Heart left ventricle (tissue), 16 donors: ENCODE measurements around the gene PLA2G4A. TPM values are rescaled to one million over a fixed set of nuclear protein-coding genes. Genes with fewer than 3 reads are reported as not detected.

Experiments
- ATAC-seq, 4 donors: fragments of 200-7000 bp; cut with Tn5 transposase; one replicate each; pipeline ENCODE4 v1.9.1; 2020 to 2022; ENCODE audit warnings: moderate library complexity in 4 of 4, mild to moderate bottlenecking in 3 of 4, moderate number of reproducible peaks in 1 of 4
- DNase-seq, 5 donors: peaks; one replicate each; pipeline ENCODE4 v3.0.0-alpha.2; 2020
- H3K27ac ChIP-seq, 12 donors: fragments of 200-600 bp; sonication (generic) in 4 of 12; one replicate each; pipeline versions ENCODE4 v1.5.0 to v1.8.0; 2016 to 2022; ENCODE audit warnings: mild to moderate bottlenecking in 2 of 12
- H3K27me3 ChIP-seq, 9 donors: fragments of 200-600 bp; sonication (generic) in 2 of 9; one replicate each; pipeline versions ENCODE4 v1.5.1 to v1.8.0; 2016 to 2022; ENCODE audit warnings: mild to moderate bottlenecking in 3 of 9
- H3K36me3 ChIP-seq, 9 donors: fragments of 200-600 bp; sonication (generic) in 2 of 9; one replicate each; pipeline versions ENCODE4 v1.5.0 to v1.8.0; 2018 to 2022; ENCODE audit warnings: mild to moderate bottlenecking in 2 of 9
- H3K4me1 ChIP-seq, 12 donors: fragments of 200-600 bp; sonication (generic) in 4 of 12; one replicate each; pipeline versions ENCODE4 v1.5.0 to v1.8.0; 2016 to 2022; ENCODE audit warnings: mild to moderate bottlenecking in 3 of 12
- H3K4me3 ChIP-seq, 12 donors: fragments of 200-600 bp; sonication (generic) in 4 of 12; one replicate each; pipeline versions ENCODE4 v1.5.0 to v1.8.0; 2017 to 2022; ENCODE audit warnings: mild to moderate bottlenecking in 9 of 12, moderate library complexity in 4 of 12
- H3K9me3 ChIP-seq, 12 donors: fragments of 200-600 bp; sonication (generic) in 4 of 12; one replicate each; pipeline versions ENCODE4 v1.5.0 to v1.8.0; 2016 to 2022; ENCODE audit warnings: mild to moderate bottlenecking in 1 of 12
- CTCF ChIP-seq, 12 donors: fragments of 200-600 bp; sonication (generic) in 4 of 12; IDR thresholded peaks; one replicate each; pipeline versions ENCODE4 v1.5.0 to v1.8.0; 2018 to 2022; ENCODE audit warnings: antibody characterized with exemption in 12 of 12, mild to moderate bottlenecking in 5 of 12
- POLR2A ChIP-seq, 2 donors: fragments of 450-650 bp; IDR thresholded peaks; one replicate each; pipeline ENCODE4 v1.6.1; 2017; ENCODE audit warnings: antibody characterized with exemption in 2 of 2, mild to moderate bottlenecking in 2 of 2, moderate library complexity in 2 of 2
- WGBS, 4 donors: extraction: QIAGEN DNeasy Blood & Tissue Kit in 2 of 4; methylation state at CpG; one replicate each; pipeline versions ENCODE4 v1.1.5 to v1.1.7; 2013 to 2018; 5-methylcytosine and 5-hydroxymethylcytosine counted together
- intact Hi-C, 10 donors: fragments of 100-400 bp; cut with DNase I; formaldehyde crosslinking; loops; one replicate each; pipeline versions ENCODE4 v1.11.1 to v1.14.2; 2022
- polyA plus RNA-seq, 2 donors: library from polyadenylated mRNA; stranded (reverse); fragments of 200-250 nt; gene quantifications; one replicate each; pipeline ENCODE4 v1.2.3, GENCODE V29; 2013
- total RNA-seq, 9 donors: library from RNA; depleted of rRNA in 2 of 9; stranded (reverse); fragments of >200 nt in 2 of 9; fragmentation: NEBNext Ultra II Directional in 3 of 9; extraction: Animal tissue kit (Norgen Biotek cat#: 25700) in 3 of 9; gene quantifications; one replicate each; pipeline versions ENCODE4 v1.1.0 to v1.2.4, GENCODE V29; 2016 to 2023
- donor health status: ischemic (EF 13 %, LVEDD 7.1; RV severe dilation, severe dysfunction).
- donor health status: healthy with polysubstance abuse.
- donor health status: DM: no; HTN: yes; CAD: no.
- donor health status: DM: no; HTN: no; CAD: no.
- donor health status: ischemic (EF 25% LVEDD 6.9; RV normal size, moderate dysfunction).
- donor health status: ischemic (EF 25% LVEDD 5.7; RV mildly dilated, moderate dysfunction).
- donor health status: healthy.
- donor health status: DM: yes; HTN: yes; CAD: no.
- donor health status: ischemic (EF 35%, LVEDD 5.7; RV mildly dilated, moderate dysfunction).
- donor health status: nonischemic (EF 11% LVEDD 7.7; RV severe dilation, severe dysfunction).
- donor health status: DM: yes; HTN: yes; CAD: no.
- donor health status: PGD.
- donor health status: ischemic (EF 29% LVEDD 5.4; RV normal size, mild dysfunction).
- donor health status: nonischemic (EF 23%, LVEDD 6.1; RV moderate dilation, normal function).

The PLA2G4A gene
- total and polyA plus RNA-seq, 11 donors, result 0.91 to 5.8 (median 1.8) TPM

- intact Hi-C loops, result no loop called here
- Histone ChIP-seq H3K4me1 (peaks cover 0 to 23% (median 0%) of the 10 kb centered on the region in 12 donors), H3K27me3 (no peaks in the 10 kb centered on the region), H3K36me3 (peaks cover 0 to 5% (median 0%) of the 10 kb centered on the region in 9 donors), H3K4me3 (no peak overlapping the region), H3K27ac (no peak overlapping the region), H3K9me3 (no peaks in the 10 kb centered on the region)
- no peak for ATAC-seq
- WGBS, 4 donors, result 70 to 85% (median 83%) methylated on average over 7 of the region's 7 CpGs
- TF ChIP-seq POLR2A (IDR thresholded peaks at IDR 0.05) (no peak), CTCF (IDR thresholded peaks at IDR 0.05) (no peak)
- no peak for DNase-seq
These were observed 74.8 kb downstream of the PLA2G4A start for GRCh38 chr1:186903374-186904136.

GRCh38 chr1:186904361-186904760 lies 75.6 kb downstream of the PLA2G4A start:
- no peaks in the 10 kb centered on the region for H3K27me3 ChIP-seq
- peaks cover 0 to 5% (median 0%) of the 10 kb centered on the region in 9 donors for H3K36me3 ChIP-seq
- H3K27ac ChIP-seq, result no peak overlapping the region
- peaks cover 0 to 23% (median 0%) of the 10 kb centered on the region in 12 donors for H3K4me1 ChIP-seq
- DNase-seq (no peak), ATAC-seq (no peak)
- 52 to 64% (median 58%) methylated on average over 3 of the region's 3 CpGs for WGBS, 4 donors
- no peak overlapping the region for H3K4me3 ChIP-seq
- no peaks in the 10 kb centered on the region for H3K9me3 ChIP-seq
- intact Hi-C loops, result no loop called here
- TF ChIP-seq CTCF (IDR thresholded peaks at IDR 0.05) (no peak), POLR2A (IDR thresholded peaks at IDR 0.05) (no peak)

- 56 to 73% (median 66%) methylated on average over 1 of the region's 1 CpG for WGBS, 4 donors
- Histone ChIP-seq H3K4me3 (no peak overlapping the region), H3K36me3 (peaks cover 0 to 5% (median 0%) of the 10 kb centered on the region in 9 donors), H3K27me3 (no peaks in the 10 kb centered on the region), H3K4me1 (peaks cover 0 to 13% (median 0%) of the 10 kb centered on the region in 12 donors), H3K9me3 (no peaks in the 10 kb centered on the region), H3K27ac (no peak overlapping the region)
- DNase-seq, result no peak
- intact Hi-C loops, result no loop called here
- TF ChIP-seq POLR2A (IDR thresholded peaks at IDR 0.05) (no peak), CTCF (IDR thresholded peaks at IDR 0.05) (no peak)
- no peak for ATAC-seq
These were observed 76.8 kb downstream of the PLA2G4A start for GRCh38 chr1:186905561-186905960.

- no peak overlapping the region for H3K4me3 ChIP-seq
- no peaks in the 10 kb centered on the region for H3K4me1 ChIP-seq
- ATAC-seq (no peak), DNase-seq (no peak)
- no peak overlapping the region for H3K27ac ChIP-seq
- peaks cover 0 to 12% (median 0%) of the 10 kb centered on the region in 9 donors for H3K36me3 ChIP-seq
- intact Hi-C loops, result no loop called here
- 60 to 72% (median 68%) methylated on average over 4 of the region's 4 CpGs for WGBS, 4 donors
- H3K9me3 ChIP-seq, result no peaks in the 10 kb centered on the region
- H3K27me3 ChIP-seq, result no peaks in the 10 kb centered on the region
- TF ChIP-seq POLR2A (IDR thresholded peaks at IDR 0.05) (no peak), CTCF (IDR thresholded peaks at IDR 0.05) (peak in 5 of 12 donors; percentile 10 to 36 (median 32))
These were observed 86.8 kb downstream of the PLA2G4A start for GRCh38 chr1:186915555-186915954.
